Measurements from ENCODE around the gene CRX.
"Not testable (repeated sequence)": the region's sequence is repeated elsewhere in the genome, so short reads cannot be mapped to it uniquely, and the experiment has no call there.

DNA sequence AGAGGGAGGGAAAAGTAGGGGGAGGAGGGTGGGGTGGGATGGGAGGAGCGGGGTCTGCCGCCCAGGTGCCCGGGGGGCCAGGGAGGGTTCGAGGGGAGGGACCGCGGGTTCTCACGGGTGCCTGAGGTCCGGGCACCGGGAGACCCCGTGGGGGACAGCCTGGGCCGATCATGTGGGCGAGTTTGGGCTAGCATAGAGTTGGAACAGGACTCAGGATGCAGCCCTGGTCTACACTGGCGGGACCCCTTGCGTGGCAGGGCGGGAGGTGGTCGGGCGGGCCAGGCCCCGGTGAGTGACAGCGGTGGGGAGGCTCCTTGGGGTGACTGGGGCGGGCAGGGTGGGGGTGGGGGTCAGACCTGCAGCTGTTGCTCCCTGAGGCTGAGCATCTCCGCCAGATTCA lies 18.6 kb upstream of the CRX start:
- TF ChIP-seq POLR2A (IDR thresholded peaks at IDR 0.05), result not testable (repeated sequence)
- TF ChIP-seq, protein P1, sequence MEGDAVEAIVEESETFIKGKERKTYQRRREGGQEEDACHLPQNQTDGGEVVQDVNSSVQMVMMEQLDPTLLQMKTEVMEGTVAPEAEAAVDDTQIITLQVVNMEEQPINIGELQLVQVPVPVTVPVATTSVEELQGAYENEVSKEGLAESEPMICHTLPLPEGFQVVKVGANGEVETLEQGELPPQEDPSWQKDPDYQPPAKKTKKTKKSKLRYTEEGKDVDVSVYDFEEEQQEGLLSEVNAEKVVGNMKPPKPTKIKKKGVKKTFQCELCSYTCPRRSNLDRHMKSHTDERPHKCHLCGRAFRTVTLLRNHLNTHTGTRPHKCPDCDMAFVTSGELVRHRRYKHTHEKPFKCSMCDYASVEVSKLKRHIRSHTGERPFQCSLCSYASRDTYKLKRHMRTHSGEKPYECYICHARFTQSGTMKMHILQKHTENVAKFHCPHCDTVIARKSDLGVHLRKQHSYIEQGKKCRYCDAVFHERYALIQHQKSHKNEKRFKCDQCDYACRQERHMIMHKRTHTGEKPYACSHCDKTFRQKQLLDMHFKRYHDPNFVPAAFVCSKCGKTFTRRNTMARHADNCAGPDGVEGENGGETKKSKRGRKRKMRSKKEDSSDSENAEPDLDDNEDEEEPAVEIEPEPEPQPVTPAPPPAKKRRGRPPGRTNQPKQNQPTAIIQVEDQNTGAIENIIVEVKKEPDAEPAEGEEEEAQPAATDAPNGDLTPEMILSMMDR (IDR thresholded peaks at IDR 0.05), result not testable (repeated sequence)
